ENCODE data around the gene AP4M1.

- no peak for TF ChIP-seq CTCF (IDR thresholded peaks at IDR 0.05)
- TF ChIP-seq POLR2A (IDR thresholded peaks at IDR 0.05), result no peak
- no peak for TF ChIP-seq POLR2AphosphoS5 (IDR thresholded peaks at IDR 0.05)
Measured at GRCh38 chr7:100152404-100152803, 51.0 kb downstream of the AP4M1 start.
